Endothelial cell of umbilical vein (primary cell): Measurements from ENCODE around the gene ATP9B. TPM values are rescaled to one million over a fixed set of nuclear protein-coding genes. Genes with fewer than 3 reads are reported as not detected.
A peak's percentile ranks its signal among the peaks of the same experiment; 100 is the strongest.

Source experiments
- BruUV-seq: library from RNA; stranded (reverse); fragments of 400-500 nt; replicated peaks from 2 replicates; lab custom pipeline; 2021; lab: Mats Ljungman, UMichigan
- CTCF ChIA-PET: fragments of 300-600, 350-600 bp; sonication (Branson Sonifier 250); formaldehyde crosslinking; loops from one replicate; lab custom pipeline; 2021; ENCODE audit warnings: antibody characterized with exemption, inconsistent platforms; lab: Charles Lee
- POLR2A ChIA-PET: fragments of 300-600, 350-600 bp; sonication (Branson Sonifier 250); formaldehyde crosslinking; loops from one replicate; lab custom pipeline; 2021; ENCODE audit warnings: antibody characterized with exemption, inconsistent platforms; lab: Charles Lee
- DNase-seq: peaks from one replicate; pipeline ENCODE4 v3.0.0-alpha.2; 2011; ENCODE audit warnings: low read depth, low spot score
- FAIRE-seq: peaks from 2 replicates; lab custom pipeline; 2011; peaks lifted over from hg19 to GRCh38; lab: Jason Lieb, UNC
- H2AFZ ChIP-seq: 2 replicates; pipeline ENCODE4 v1.6.0; 2012; ENCODE audit warnings: low read depth, low read length, control low read depth, inconsistent platforms
- H3K27ac ChIP-seq: 2 replicates; pipeline ENCODE4 v1.5.1; 2011; ENCODE audit warnings: low read depth, mild to moderate bottlenecking, control low read depth, low read length, moderate library complexity; ENCODE audit not compliant: insufficient read depth
- H3K27me3 ChIP-seq, 2 experiments: 2 replicates each; pipeline versions ENCODE4 v1.6.0 to v1.6.1; 2011; ENCODE audit warnings: low read length in 2 of 2, mixed read lengths in 1 of 2; ENCODE audit not compliant: control insufficient read depth in 2 of 2, insufficient read depth in 2 of 2
- H3K36me3 ChIP-seq, 2 experiments: 2 replicates in 1 of 2; 3 replicates in 1 of 2; pipeline ENCODE4 v1.5.1; 2011; ENCODE audit warnings: low read length in 2 of 2, mild to moderate bottlenecking in 1 of 2, moderate library complexity in 1 of 2; ENCODE audit not compliant: control insufficient read depth in 2 of 2, insufficient read depth in 2 of 2; ENCODE audit errors: extremely low read depth in 1 of 2
- H3K4me1 ChIP-seq: 3 replicates; pipeline ENCODE4 v1.5.1; 2011; ENCODE audit warnings: mild to moderate bottlenecking, low read length; ENCODE audit not compliant: control insufficient read depth, insufficient read depth; ENCODE audit errors: extremely low read depth
- H3K4me2 ChIP-seq: 2 replicates; pipeline ENCODE4 v1.6.1; 2011; ENCODE audit warnings: low read length, control low read depth, mixed read lengths; ENCODE audit not compliant: insufficient read depth
- H3K4me3 ChIP-seq, 3 experiments: fragments of 200-600 bp in 1 of 3; sonication (generic), shearing (Covaris generic) in 1 of 3; replicated peaks in 1 of 3; 2 replicates each; pipeline ENCODE4 v1.5.1; 2011 to 2016; ENCODE audit warnings: control low read depth in 3 of 3, low read length in 3 of 3, mild to moderate bottlenecking in 2 of 3, inconsistent platforms in 1 of 3, low read depth in 1 of 3, moderate library complexity in 1 of 3; ENCODE audit not compliant: insufficient read depth in 1 of 3
- H3K79me2 ChIP-seq: 2 replicates; pipeline ENCODE4 v1.6.0; 2012; ENCODE audit warnings: low read length, inconsistent platforms; ENCODE audit not compliant: control insufficient read depth, insufficient read depth
- H3K9ac ChIP-seq: replicated peaks from 2 replicates; pipeline ENCODE3; 2011; ENCODE audit warnings: low read length, control low read depth; ENCODE audit not compliant: insufficient read depth; ENCODE audit errors: extremely low read depth
- H3K9me1 ChIP-seq: replicated peaks from 3 replicates; pipeline ENCODE4 v1.6.0; 2011; ENCODE audit warnings: mild to moderate bottlenecking, low read length; ENCODE audit not compliant: control insufficient read depth, insufficient read depth; ENCODE audit errors: extremely low read depth
- H3K9me3 ChIP-seq: replicated peaks from 2 replicates; pipeline ENCODE4 v1.5.1; 2012; ENCODE audit warnings: low read length, inconsistent platforms; ENCODE audit not compliant: control insufficient read depth, insufficient read depth
- H4K20me1 ChIP-seq: replicated peaks from 2 replicates; pipeline ENCODE3; 2011; ENCODE audit warnings: mild to moderate bottlenecking, low read length; ENCODE audit not compliant: control insufficient read depth, insufficient read depth; ENCODE audit errors: extremely low read depth
- EZH2 ChIP-seq: IDR thresholded peaks from 2 replicates; pipeline ENCODE4 v1.6.1; 2012; ENCODE audit warnings: borderline replicate concordance, low read depth, mild to moderate bottlenecking, moderate library complexity, low read length, inconsistent platforms; ENCODE audit not compliant: severe bottlenecking
- FOS ChIP-seq: IDR thresholded peaks from 2 replicates; pipeline ENCODE4 v1.6.1; 2011; ENCODE audit warnings: mild to moderate bottlenecking, low read length, moderate library complexity, borderline replicate concordance; ENCODE audit not compliant: insufficient read depth
- GATA2 ChIP-seq: IDR thresholded peaks from 2 replicates; pipeline ENCODE4 v1.7.0; 2011; ENCODE audit warnings: low read depth, mild to moderate bottlenecking, moderate library complexity, mixed read lengths, low read length; ENCODE audit not compliant: insufficient read length, insufficient read depth
- JUN ChIP-seq: IDR thresholded peaks from 2 replicates; pipeline ENCODE4 v1.6.1; 2011; ENCODE audit warnings: borderline replicate concordance, low read depth; ENCODE audit not compliant: insufficient read length, insufficient read depth
- MYC ChIP-seq: IDR thresholded peaks from one replicate; pipeline ENCODE4 v1.6.1; 2011; ENCODE audit warnings: mild to moderate bottlenecking, low read depth, low read length
- POLR2A ChIP-seq: IDR thresholded peaks from 2 replicates; pipeline ENCODE4 v1.6.1; 2012; ENCODE audit warnings: low read depth, mild to moderate bottlenecking, control low read depth, low read length
- dilution Hi-C: fragments of 300-500 bp; cut with MboI; formaldehyde crosslinking; loops from one replicate; pipeline ENCODE4 v1.15.0; 2019; ENCODE audit warnings: low sequenced_read_pairs; ENCODE audit not compliant: extremely low pct_ligation_motif_present
- intact Hi-C: fragments of 100-400 bp; cut with micrococcal nuclease; formaldehyde crosslinking; loops from one replicate; pipeline ENCODE4 v1.10.0; 2022
- polyA plus RNA-seq, 4 experiments: library from polyadenylated mRNA; depleted of rRNA in 3 of 4; stranded (reverse) in 3 of 4; unstranded in 1 of 4; fragments of >200 nt; gene quantifications; 2 replicates each; pipeline versions ENCODE4 v1.2.1 to v1.2.3, GENCODE V29; 2011 to 2012; ENCODE audit warnings: missing spikeins in 1 of 4
- total RNA-seq: library from RNA; stranded (reverse); gene quantifications from 2 replicates; pipeline ENCODE4 v1.2.3, GENCODE V29; 2021
- TF ChIP-seq, protein P1 (sequence below), 2 donors: IDR thresholded peaks; 1 replicate in 1 of 2; 2 replicates in 1 of 2; pipeline ENCODE4 v1.5.1; 2011; ENCODE audit warnings: low read length in 2 of 2, mild to moderate bottlenecking in 2 of 2, moderate library complexity in 2 of 2, control low read depth in 1 of 2, inconsistent platforms in 1 of 2, low read depth in 1 of 2; ENCODE audit not compliant: insufficient read depth in 1 of 2; ENCODE audit errors: extremely low read depth in 1 of 2
- TF ChIP-seq, protein P2 (sequence below): IDR thresholded peaks from 2 replicates; pipeline ENCODE4 v1.6.1; 2011; ENCODE audit not compliant: insufficient read depth, insufficient read length

Gene ATP9B
- total and polyA plus RNA-seq, 2 donors (not counting 3 experiments of a cell fraction or from before 2014, with no cell fraction given), result 14.6 to 18.2 TPM

- H3K9ac ChIP-seq, result peak overlapping the region; percentile 59
- peak overlapping the region; percentile 78 for H3K27ac ChIP-seq
- no peaks in the 10 kb centered on the region for H4K20me1 ChIP-seq
- H3K9me1 ChIP-seq, result no peaks in the 10 kb centered on the region
- no peak overlapping the region for H2AFZ ChIP-seq
- DNase-seq (peak; percentile 32), FAIRE-seq (peak; percentile 44)
- peaks cover 43% of the 10 kb centered on the region for H3K4me1 ChIP-seq
- intact Hi-C loops, result loop anchor here (2.0 kb wide), 1 partner anchor 81 kb away; no protein-coding TSS in a partner anchor
- ChIA-PET CTCF (interaction anchor here (0.6 to 2.2 kb wide), 10 partner anchors 9 to 126 kb away, joined by 3 to 12 read pairs (median 4); no protein-coding TSS in a partner anchor), POLR2A (interaction anchor here (0.8 to 1.5 kb wide), 2 partner anchors 8 to 10 kb away, joined by 4 to 6 read pairs; partner anchors contain the start of gene NFATC1)
- peak overlapping the region; percentile 86 for H3K4me2 ChIP-seq
- no peak for TF ChIP-seq POLR2A
- TF ChIP-seq MYC, result no peak
- TF ChIP-seq EZH2, result no peak
- TF ChIP-seq GATA2, result no peak
- TF ChIP-seq, protein P1, sequence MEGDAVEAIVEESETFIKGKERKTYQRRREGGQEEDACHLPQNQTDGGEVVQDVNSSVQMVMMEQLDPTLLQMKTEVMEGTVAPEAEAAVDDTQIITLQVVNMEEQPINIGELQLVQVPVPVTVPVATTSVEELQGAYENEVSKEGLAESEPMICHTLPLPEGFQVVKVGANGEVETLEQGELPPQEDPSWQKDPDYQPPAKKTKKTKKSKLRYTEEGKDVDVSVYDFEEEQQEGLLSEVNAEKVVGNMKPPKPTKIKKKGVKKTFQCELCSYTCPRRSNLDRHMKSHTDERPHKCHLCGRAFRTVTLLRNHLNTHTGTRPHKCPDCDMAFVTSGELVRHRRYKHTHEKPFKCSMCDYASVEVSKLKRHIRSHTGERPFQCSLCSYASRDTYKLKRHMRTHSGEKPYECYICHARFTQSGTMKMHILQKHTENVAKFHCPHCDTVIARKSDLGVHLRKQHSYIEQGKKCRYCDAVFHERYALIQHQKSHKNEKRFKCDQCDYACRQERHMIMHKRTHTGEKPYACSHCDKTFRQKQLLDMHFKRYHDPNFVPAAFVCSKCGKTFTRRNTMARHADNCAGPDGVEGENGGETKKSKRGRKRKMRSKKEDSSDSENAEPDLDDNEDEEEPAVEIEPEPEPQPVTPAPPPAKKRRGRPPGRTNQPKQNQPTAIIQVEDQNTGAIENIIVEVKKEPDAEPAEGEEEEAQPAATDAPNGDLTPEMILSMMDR (IDR thresholded peaks at IDR 0.05; ENCODE audit: extremely low read depth in 1 of 2, insufficient read depth in 1 of 2, low read depth in 1 of 2, low read length in 2 of 2), result no peak
- no peak for TF ChIP-seq FOS
- TF ChIP-seq, protein P2, sequence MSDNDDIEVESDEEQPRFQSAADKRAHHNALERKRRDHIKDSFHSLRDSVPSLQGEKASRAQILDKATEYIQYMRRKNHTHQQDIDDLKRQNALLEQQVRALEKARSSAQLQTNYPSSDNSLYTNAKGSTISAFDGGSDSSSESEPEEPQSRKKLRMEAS, result no peak
- no peak for TF ChIP-seq JUN
- no TSS peak for BruUV-seq
- dilution Hi-C loops, result no loop called here
- no peaks in the 10 kb centered on the region for H3K27me3 ChIP-seq
- peaks cover 32% of the 10 kb centered on the region for H3K79me2 ChIP-seq
- H3K9me3 ChIP-seq, result no peaks in the 10 kb centered on the region
- H3K36me3 ChIP-seq, result no peaks in the 10 kb centered on the region
- H3K4me3 ChIP-seq, result peak overlapping the region in 1 of 3 experiments; percentile 14
These were observed 334.8 kb downstream of the ATP9B start for GRCh38 chr18:79403723-79404566.
